KMS-11 (cell line): ENCODE results near the gene NPLOC4.

Experiments
- H2AFZ ChIP-seq: fragments of 200-600 bp; sonication (generic); 2 replicates; pipeline ENCODE4 v1.6.1; 2016; ENCODE audit warnings: antibody characterized with exemption, mixed run types, low read depth
- H3K27ac ChIP-seq: fragments of 200-600 bp; sonication (generic); 2 replicates; pipeline ENCODE4 v1.6.1; 2016; ENCODE audit warnings: mild to moderate bottlenecking, mixed run types
- H3K27me3 ChIP-seq: fragments of 200-600 bp; sonication (generic); 2 replicates; pipeline ENCODE4 v1.6.1; 2017; ENCODE audit warnings: mild to moderate bottlenecking, low read depth, mixed run types, moderate library complexity; ENCODE audit not compliant: insufficient read depth
- H3K36me3 ChIP-seq: fragments of 200-600 bp; sonication (generic); 2 replicates; pipeline ENCODE4 v1.6.1; 2017; ENCODE audit warnings: mild to moderate bottlenecking, mixed run types; ENCODE audit not compliant: insufficient read depth
- H3K4me1 ChIP-seq: fragments of 200-600 bp; sonication (generic); 2 replicates; pipeline ENCODE4 v1.6.1; 2016; ENCODE audit warnings: mild to moderate bottlenecking, low read depth, mixed run types; ENCODE audit not compliant: poor library complexity, severe bottlenecking
- H3K4me2 ChIP-seq: fragments of 200-600 bp; sonication (generic); 2 replicates; pipeline ENCODE4 v1.7.0; 2016; ENCODE audit warnings: mild to moderate bottlenecking, mixed run types
- H3K4me3 ChIP-seq: fragments of 200-600 bp; sonication (generic); IDR thresholded peaks from 2 replicates; pipeline ENCODE4 v1.6.1; 2017; ENCODE audit warnings: low read depth, low read length, mixed read lengths; ENCODE audit not compliant: insufficient read depth
- H3K79me2 ChIP-seq: fragments of 200-600 bp; sonication (generic); 2 replicates; pipeline ENCODE4 v1.6.1; 2016; ENCODE audit warnings: low read depth, mixed run types; ENCODE audit not compliant: insufficient read depth
- H3K9ac ChIP-seq: fragments of 200-600 bp; sonication (generic); 2 replicates; pipeline ENCODE4 v1.6.1; 2016; ENCODE audit warnings: mild to moderate bottlenecking, mixed run types
- H4K20me1 ChIP-seq: fragments of 200-600 bp; sonication (generic); 2 replicates; pipeline ENCODE4 v1.6.1; 2016; ENCODE audit warnings: mild to moderate bottlenecking, mixed run types; ENCODE audit not compliant: insufficient read depth
- CTCF ChIP-seq: fragments of 200-600 bp; sonication (generic); conservative IDR thresholded peaks from 2 replicates; pipeline ENCODE4 v1.6.1; 2017; ENCODE audit warnings: low read depth, mild to moderate bottlenecking, antibody characterized with exemption, low read length, moderate library complexity, mixed read lengths

Gene NPLOC4

GRCh38 chr17:81515530-81516041 lies 121.3 kb downstream of the NPLOC4 start:
- Histone ChIP-seq H2AFZ (peak overlapping the region; percentile 82), H3K4me3 (no peak overlapping the region), H3K9ac (peak overlapping the region; percentile 74; the same call in 1 of the 2 replicates), H3K27ac (peak overlapping the region; percentile 74), H3K36me3 (peaks cover 12% of the 10 kb centered on the region; the same call in 1 of the 2 replicates), H3K4me2 (peak overlapping the region; percentile 61), H4K20me1 (peaks cover 19% of the 10 kb centered on the region; the same call in 1 of the 2 replicates), H3K4me1 (peaks cover 16% of the 10 kb centered on the region), H3K79me2 (peaks cover 19% of the 10 kb centered on the region), H3K27me3 (peaks cover 6% of the 10 kb centered on the region; the same call in 1 of the 2 replicates)
- TF ChIP-seq CTCF, result no peak

- H4K20me1 ChIP-seq, result peaks cover 25% of the 10 kb centered on the region; the same call in 1 of the 2 replicates
- H3K4me3 ChIP-seq, result no peak overlapping the region
- H3K27ac ChIP-seq, result peak overlapping the region; percentile 74
- H3K79me2 ChIP-seq, result peaks cover 24% of the 10 kb centered on the region
- H3K4me1 ChIP-seq, result peaks cover 21% of the 10 kb centered on the region
- H2AFZ ChIP-seq, result peak overlapping the region; percentile 82
- peak overlapping the region; percentile 74; the same call in 1 of the 2 replicates for H3K9ac ChIP-seq
- peak overlapping the region; percentile 61 for H3K4me2 ChIP-seq
- TF ChIP-seq CTCF, result no peak
- H3K36me3 ChIP-seq, result peaks cover 19% of the 10 kb centered on the region; the same call in 1 of the 2 replicates
- H3K27me3 ChIP-seq, result peaks cover 6% of the 10 kb centered on the region; the same call in 1 of the 2 replicates
These were observed 122.0 kb downstream of the NPLOC4 start for GRCh38 chr17:81514739-81515529.

GRCh38 chr17:81514489-81514738 lies 122.5 kb downstream of the NPLOC4 start:
- peak overlapping the region; percentile 61 for H3K4me2 ChIP-seq
- H3K4me3 ChIP-seq, result no peak overlapping the region
- TF ChIP-seq CTCF, result no peak
- peaks cover 20% of the 10 kb centered on the region; the same call in 1 of the 2 replicates for H3K36me3 ChIP-seq
- H4K20me1 ChIP-seq, result peaks cover 30% of the 10 kb centered on the region; the same call in 1 of the 2 replicates
- H3K27ac ChIP-seq, result peak overlapping the region; percentile 74
- peak overlapping the region; percentile 74; the same call in 1 of the 2 replicates for H3K9ac ChIP-seq
- peaks cover 24% of the 10 kb centered on the region for H3K79me2 ChIP-seq
- peaks cover 2% of the 10 kb centered on the region; the same call in 1 of the 2 replicates for H3K27me3 ChIP-seq
- H3K4me1 ChIP-seq, result peaks cover 26% of the 10 kb centered on the region
- H2AFZ ChIP-seq, result peak overlapping the region; percentile 82

- peak overlapping the region; percentile 61 for H3K4me2 ChIP-seq
- peak overlapping the region; percentile 74; the same call in 1 of the 2 replicates for H3K9ac ChIP-seq
- peak overlapping the region; percentile 82 for H2AFZ ChIP-seq
- H3K4me1 ChIP-seq, result peaks cover 26% of the 10 kb centered on the region
- H4K20me1 ChIP-seq, result peaks cover 30% of the 10 kb centered on the region; the same call in 1 of the 2 replicates
- H3K36me3 ChIP-seq, result peaks cover 20% of the 10 kb centered on the region; the same call in 1 of the 2 replicates
- TF ChIP-seq CTCF, result no peak
- 0 out of 2 replicates have a peak, but pooled peaks cover 2% of the 10 kb centered on the region for H3K27me3 ChIP-seq
- H3K79me2 ChIP-seq, result peaks cover 24% of the 10 kb centered on the region
- peak overlapping the region; percentile 74 for H3K27ac ChIP-seq
- H3K4me3 ChIP-seq, result peak overlapping the region; percentile 34
These were observed 123.0 kb downstream of the NPLOC4 start for GRCh38 chr17:81513753-81514488.
